WI38 (cell line): ENCODE data around the gene CYP2A13.
"Not testable (repeated sequence)": the region's sequence is repeated elsewhere in the genome, so short reads cannot be mapped to it uniquely, and the experiment has no call there.

Experiments
- H3K4me3 ChIP-seq: 2 replicates; pipeline ENCODE4 v1.5.1; 2011; ENCODE audit warnings: low read depth, mild to moderate bottlenecking, control low read depth, low read length
- CTCF ChIP-seq: IDR thresholded peaks from 2 replicates; pipeline ENCODE4 v1.5.1; 2012; ENCODE audit warnings: low read depth, mild to moderate bottlenecking, control low read depth, low read length

The CYP2A13 gene

GRCh38 chr19:41085748-41086415 is 2.4 kb upstream of the CYP2A13 start:
- H3K4me3 ChIP-seq = no peak overlapping the region
- TF ChIP-seq CTCF = no peak

- no peak for TF ChIP-seq CTCF
- H3K4me3 ChIP-seq = no peak overlapping the region
Measured at GRCh38 chr19:41089959-41090358, 1.7 kb downstream of the CYP2A13 start.

- no peak for TF ChIP-seq CTCF
Measured at GRCh38 chr19:41095703-41096102, 7.5 kb downstream of the CYP2A13 start.

GRCh38 chr19:41096353-41096752 is 8.1 kb downstream of the CYP2A13 start:
- H3K4me3 ChIP-seq = no peak overlapping the region
- no peak for TF ChIP-seq CTCF

More at GRCh38 chr19:41095703-41096102, 7.5 kb downstream of the CYP2A13 start:
- no peak overlapping the region for H3K4me3 ChIP-seq

DNA sequence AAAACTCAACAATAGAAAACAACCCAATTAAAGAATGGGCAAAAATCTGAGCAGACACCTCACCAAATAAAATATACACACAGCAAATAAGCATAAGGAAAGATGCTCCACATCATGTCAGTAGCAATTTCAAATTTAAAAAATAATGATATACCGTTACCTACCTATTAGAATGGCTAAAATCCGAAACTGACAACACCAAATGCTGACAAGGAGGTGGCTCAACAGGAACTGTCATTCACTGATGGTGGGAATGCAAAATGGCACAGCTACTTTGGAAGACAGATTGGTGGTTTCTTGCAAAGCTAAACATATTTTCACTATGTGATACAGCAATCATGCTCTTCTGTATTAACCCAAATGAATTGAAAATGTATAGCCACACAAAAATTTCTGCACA is 9.1 kb downstream of the CYP2A13 start:
- no peak overlapping the region for H3K4me3 ChIP-seq
- TF ChIP-seq CTCF = no peak

DNA sequence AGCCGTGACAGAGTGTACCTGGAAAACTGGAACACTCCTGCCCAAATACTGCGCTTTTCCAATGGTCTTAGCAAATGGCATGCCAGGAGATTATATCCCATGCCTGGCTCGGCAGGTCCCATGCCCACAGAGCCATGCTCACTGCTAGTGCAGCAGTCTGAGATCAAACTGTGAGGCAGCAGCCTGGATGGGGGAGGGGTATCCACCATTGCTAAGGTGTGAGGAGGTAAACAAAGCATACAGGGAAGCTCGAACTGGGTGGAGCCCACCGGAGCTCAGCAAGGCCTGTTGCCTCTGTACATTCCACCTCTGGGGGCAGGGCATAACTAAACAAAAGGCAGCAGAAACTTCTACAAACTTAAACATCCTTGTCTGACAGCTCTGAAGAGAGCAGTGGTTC is 10.5 kb downstream of the CYP2A13 start:
- no peak for TF ChIP-seq CTCF

DNA sequence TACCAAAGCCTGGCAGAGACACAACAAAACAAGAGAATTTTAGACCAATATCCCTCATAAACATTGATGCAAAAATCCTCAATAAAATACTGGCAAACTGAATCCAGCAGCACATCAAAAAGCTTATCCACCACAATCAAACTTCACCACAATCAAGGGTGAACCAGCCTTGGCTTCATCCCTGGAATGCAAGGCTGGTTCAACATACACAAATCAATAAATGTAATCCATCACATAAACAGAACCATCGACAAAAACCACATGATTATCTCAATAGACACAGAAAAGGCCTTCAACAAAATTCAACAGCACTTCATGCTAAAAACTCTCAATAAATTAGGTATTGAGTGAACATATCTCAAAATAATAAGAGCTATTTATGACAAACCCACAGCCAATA is 14.0 kb downstream of the CYP2A13 start:
- H3K4me3 ChIP-seq = not testable (repeated sequence)

More for the DNA sequence above, 10.5 kb downstream of the CYP2A13 start:
- H3K4me3 ChIP-seq = no peak overlapping the region

DNA sequence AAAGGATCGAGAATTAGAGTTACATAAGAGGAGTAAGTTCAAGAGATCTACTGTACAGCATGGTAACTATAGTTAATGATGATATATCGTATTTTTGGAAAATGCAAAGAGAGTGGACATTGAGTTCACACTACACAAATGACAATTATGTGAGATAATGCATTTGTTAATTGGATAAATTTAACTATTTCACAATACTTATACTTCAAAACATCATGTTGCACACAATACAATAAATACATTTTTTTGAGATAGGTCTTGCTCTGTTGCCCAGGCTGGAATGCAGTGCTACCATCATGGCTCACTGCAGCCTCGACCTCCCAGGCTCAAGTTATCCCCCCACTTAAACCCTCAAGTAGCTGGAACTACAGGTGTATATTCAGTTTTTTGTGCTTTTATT is 17.9 kb downstream of the CYP2A13 start:
- no peak for TF ChIP-seq CTCF
- H3K4me3 ChIP-seq = no peak overlapping the region
